GM18507 (cell line): ENCODE results near the gene MRPL2.
A peak's percentile ranks its signal among the peaks of the same experiment; 100 is the strongest.
"Not testable (repeated sequence)": the region's sequence is repeated elsewhere in the genome, so short reads cannot be mapped to it uniquely, and the experiment has no call there.

ENCODE experiments used
- DNase-seq: peaks from one replicate; pipeline ENCODE4 v3.0.0; 2011; ENCODE audit warnings: low read depth; ENCODE audit not compliant: insufficient read length; ENCODE audit errors: extremely low spot score
- FAIRE-seq: peaks from 2 replicates; lab custom pipeline; 2011; peaks lifted over from hg19 to GRCh38; lab: Jason Lieb, UNC

Gene MRPL2

DNA sequence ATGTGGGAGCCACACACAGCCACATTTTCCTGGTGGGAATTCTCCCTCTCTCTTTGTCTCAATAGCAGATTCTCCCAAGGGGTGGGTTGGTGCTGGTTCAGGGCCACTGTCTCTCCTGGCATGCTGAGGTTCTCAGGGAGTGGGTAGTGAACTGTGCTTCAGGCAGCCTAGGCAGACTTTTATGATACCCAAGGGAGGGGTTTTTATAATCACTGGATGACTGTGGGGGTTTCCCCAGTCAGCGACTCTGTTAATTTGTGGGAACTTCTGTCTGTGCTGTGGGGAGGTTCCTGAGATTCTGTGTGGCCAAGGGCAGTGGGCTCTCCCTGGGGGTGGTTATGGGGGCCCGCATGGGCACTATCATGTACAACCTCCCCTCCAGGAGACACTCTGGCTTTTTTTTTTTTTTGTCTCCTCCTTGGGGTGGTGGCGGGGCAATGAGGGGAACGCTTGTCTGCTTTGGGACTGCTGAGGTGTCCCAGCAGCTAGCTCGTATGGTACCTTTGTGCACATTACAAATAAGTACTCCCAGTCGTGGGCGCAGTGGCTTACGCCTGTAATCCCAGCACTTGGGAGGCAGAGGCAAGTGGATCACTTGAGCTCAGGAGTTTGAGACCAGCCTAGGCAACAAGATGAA lies 26.9 kb upstream of the MRPL2 start:
- FAIRE-seq (no peak), DNase-seq (peak; percentile 40)

- no peak for DNase-seq
- FAIRE-seq: no peak
Observed at GRCh38 chr6:43082806-43083655, 23.8 kb upstream of the MRPL2 start.

DNA sequence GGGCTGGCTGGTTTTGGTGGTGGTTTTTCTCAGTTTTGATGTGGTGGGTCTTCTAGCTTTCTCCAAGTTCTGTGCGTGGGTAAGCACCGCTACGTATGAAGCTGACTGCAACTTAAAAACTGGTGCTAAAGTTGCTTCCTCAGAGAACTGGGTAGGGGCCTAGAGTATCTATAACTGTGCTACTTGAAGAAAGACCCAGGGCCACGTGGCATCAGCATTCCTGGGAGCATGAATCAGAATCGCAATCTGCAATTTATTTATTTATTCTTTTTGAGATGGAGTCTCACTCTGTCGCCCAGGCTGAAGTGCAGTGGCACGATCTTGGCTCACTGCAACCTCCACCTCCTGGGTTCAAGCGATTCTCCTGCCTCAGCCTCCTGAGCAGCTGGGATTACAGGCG lies 22.7 kb upstream of the MRPL2 start:
- FAIRE-seq, DNase-seq: not testable (repeated sequence)

GRCh38 chr6:43081043-43081442 lies 21.8 kb upstream of the MRPL2 start:
- no peak for FAIRE-seq
- DNase-seq: no peak

- no peak for DNase-seq
- no peak for FAIRE-seq
Observed at GRCh38 chr6:43078691-43079090, 19.5 kb upstream of the MRPL2 start.

DNA sequence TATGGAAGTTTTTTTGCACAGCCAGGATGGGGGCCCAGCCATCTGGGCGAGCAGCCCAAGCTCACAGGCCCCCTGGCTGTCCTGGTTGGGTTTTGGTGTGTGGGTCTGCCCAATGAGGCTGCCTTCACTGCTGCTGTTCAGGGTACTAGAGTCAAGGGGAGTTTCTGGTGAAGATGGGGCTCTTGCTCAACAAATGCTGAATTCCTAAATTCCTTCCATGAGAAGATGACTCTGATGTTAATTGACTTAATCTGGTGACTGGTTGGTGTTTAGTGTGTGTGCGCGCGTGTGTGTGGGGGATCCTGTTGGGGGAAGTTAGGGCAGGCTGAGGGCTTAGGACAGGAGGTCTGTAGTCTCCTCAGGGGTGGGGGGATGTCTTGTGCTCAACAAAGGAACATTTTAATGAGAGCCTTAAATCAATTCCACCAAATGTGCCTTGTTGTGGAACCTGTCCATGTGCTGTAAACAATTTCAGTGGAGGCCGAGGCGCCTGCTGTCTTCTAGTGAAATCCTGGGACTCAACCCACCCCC lies 18.8 kb upstream of the MRPL2 start:
- DNase-seq: no peak
- FAIRE-seq: no peak

GRCh38 chr6:43077333-43077809 lies 18.1 kb upstream of the MRPL2 start:
- no peak for FAIRE-seq
- DNase-seq: no peak

- DNase-seq: no peak
- FAIRE-seq: no peak
Observed at GRCh38 chr6:43076464-43077332, 17.5 kb upstream of the MRPL2 start.

DNA sequence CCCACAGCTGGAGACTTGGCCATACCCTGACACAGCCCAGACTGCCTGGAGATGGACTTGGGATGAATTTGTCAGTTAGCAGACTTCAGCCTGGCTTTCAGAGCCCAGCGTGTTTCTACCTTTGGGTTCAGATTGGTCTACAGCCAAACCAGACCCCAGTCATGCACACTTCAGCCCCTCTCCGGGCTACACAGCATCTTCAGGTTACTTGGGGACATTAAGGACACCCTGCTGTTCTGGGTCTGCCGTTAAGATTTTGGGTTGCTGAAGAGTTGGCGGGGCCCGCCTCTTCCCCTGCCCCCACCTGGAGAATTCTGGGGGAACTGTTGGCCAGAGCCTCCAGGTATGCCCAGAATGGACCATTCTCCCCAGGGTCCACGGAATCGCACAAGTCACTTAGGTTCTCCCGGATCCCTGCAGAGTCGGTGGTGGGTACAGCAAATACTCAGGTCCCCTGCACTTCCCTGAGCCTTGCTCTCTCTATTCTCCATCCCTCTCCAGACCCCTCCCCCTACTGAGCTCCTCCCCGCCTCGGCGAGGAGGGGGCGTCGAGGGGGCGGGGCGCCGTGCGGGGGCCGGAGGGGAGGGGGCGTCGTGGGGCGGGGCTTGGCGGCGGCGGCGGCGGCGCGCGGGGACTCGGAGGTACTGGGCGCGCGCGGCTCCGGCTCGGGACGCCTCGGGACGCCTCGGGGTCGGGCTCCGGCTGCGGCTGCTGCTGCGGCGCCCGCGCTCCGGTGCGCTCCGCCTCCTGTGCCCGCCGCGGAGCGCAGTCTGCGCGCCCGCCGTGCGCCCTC lies 16.6 kb upstream of the MRPL2 start, which contains the start of gene PTK7:
Gene PTK7 (plus strand): TSS at position 645 of the 794 bp plus-strand sequence. CDS start 175 bp downstream, outside the sequence.
- DNase-seq: no peak
- no peak for FAIRE-seq

- DNase-seq: no peak
Observed at GRCh38 chr6:43074847-43075669, 15.8 kb upstream of the MRPL2 start.

DNA sequence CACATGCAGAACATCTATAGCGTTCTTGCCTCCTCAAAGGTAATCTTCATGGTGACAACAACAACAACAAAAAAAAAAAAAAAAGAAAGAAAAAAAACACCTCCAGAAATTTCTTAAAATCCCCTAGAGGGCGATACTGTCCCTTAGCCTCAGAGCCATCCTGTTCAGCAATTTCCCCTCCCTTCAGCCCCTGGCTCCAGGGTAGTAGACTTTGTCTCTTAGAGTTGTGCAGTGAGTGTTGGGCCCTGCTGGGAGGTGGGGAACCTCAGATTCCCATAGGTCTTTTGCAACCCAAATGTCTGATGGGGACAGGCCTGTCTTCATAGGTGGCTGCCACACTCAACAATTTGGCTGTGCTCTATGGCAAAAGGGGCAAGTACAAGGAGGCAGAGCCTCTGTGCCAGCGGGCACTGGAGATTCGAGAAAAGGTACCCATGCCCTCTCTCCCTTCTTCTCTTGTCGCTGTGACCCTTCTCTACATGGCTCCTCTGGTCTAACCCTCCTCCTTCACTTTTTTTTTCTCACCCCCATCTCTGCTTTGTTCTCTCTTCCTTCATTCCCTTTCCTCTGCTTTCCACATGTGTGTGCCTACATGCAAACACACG lies 10.9 kb upstream of the MRPL2 start:
- peak; percentile 85 for FAIRE-seq

More at GRCh38 chr6:43074847-43075669, 15.8 kb upstream of the MRPL2 start:
- FAIRE-seq: no peak

DNA sequence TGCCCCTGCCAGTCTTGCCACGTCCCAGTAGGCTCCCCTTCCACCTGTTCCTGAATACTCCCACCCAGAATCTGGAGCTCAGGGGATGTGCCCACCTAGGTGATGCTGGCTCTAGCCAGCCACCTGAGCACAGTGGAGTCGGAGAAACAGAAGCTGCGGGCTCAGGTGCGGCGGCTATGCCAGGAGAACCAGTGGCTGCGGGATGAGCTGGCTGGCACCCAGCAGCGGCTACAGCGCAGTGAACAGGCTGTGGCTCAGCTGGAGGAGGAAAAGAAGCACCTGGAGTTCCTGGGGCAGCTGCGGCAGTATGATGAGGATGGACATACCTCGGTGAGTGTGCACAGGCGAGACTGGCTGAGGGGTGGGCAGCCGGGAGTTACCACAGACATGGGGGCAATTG lies 3.6 kb upstream of the MRPL2 start:
- no peak for DNase-seq
- FAIRE-seq: no peak

More for the DNA sequence above, 10.9 kb upstream of the MRPL2 start:
- DNase-seq: peak; percentile 32

DNA sequence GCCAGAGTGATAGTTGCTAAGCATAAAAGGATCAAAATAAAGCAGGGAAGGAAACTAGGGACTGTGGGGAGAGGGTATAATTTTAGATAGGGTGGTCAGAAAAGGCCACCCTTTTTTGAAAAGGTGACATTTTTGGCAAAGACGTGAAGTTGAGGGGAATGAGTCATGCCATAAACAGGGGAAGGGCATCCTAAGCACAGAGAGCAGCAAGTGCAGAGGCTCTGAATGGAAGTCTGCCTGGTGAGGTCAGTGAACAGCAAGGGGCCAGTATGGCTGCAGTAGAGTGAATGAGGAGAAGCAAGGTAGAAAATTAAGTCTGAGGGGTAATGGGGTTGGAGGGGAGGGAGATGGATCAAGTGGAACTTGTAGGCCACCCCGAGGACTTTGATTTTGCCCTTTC lies 2.6 kb upstream of the MRPL2 start:
- DNase-seq (no peak), FAIRE-seq (no peak)

DNA sequence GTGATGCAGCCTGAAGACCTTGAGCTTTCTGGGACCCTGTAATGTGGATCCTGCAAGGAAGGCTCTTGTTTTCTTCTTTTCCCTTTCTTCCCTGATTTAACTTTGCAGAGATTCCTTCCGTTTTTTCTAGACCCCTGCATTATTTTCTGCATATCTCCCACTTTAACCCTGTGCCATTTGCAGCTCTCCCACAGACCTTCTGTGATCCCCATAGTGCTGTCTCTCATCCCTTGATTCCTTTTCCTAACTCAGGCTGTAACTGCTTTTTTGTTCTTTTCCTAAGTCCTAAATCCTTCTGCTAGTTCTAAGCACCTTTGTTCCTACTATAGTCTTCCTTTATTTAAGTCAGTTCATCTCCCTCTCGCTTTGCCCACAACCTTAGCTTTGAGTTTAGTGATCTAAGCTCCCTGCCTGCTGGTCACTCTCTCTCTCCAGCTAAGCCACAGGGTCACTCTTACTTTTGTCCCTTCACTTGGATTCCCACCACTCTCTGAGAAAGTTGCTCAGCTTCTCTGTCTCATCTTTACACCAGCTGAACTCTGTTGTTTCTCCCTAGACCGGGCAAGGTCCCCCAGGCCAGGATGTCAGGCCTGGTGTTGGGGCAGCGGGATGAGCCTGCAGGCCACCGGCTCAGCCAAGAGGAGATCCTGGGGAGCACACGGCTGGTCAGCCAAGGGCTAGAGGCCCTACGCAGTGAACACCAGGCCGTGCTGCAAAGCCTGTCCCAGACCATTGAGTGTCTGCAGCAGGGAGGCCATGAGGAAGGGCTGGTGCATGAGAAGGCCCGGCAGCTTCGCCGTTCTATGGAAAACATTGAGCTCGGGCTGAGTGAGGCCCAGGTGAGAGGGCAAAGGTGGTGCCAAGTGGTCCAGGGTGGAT lies 1.8 kb upstream of the MRPL2 start:
- DNase-seq: no peak
- no peak for FAIRE-seq

DNA sequence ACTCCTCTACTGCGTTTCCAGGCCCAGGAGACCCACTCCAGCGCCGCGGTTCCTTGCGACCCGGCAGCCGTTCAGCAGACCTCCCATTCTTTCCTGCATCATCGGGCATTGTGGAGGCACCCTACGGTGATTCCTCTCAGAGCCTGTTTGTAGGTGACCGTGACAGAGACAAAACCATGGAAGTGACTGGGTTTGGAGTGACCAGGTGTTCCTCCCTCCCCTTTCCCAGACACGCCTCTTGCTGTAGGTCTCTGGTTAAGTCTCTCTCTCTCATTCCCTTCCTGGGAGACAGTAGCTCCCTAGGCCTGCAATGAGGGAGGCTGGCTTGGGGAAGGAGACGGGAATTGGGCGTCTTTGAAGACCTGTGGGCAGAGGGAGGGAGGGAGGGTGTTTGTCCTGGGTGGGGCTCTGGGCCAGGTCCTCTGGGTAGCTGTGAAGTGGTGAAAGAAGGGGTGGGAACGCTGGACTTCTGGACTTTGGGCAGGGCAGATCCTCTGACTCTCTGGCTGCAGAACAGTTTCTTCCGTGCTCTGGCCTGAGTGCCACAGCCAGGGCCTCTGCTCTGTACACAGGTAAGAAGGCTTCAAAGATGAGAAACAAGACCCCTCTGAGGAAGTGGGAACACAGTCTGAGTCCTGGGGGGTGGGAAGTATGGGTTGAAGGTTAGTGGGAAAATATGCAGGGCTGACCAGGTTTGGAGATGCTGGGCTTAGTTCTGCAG lies 960 bp upstream of the MRPL2 start:
- DNase-seq (no peak), FAIRE-seq (no peak)

GRCh38 chr6:43058531-43058930 lies 703 bp downstream of the MRPL2 start:
- FAIRE-seq (no peak), DNase-seq (no peak)
